ENCODE results near the gene AGMO. TPM values are rescaled to one million over a fixed set of nuclear protein-coding genes. Genes with fewer than 3 reads are reported as not detected.

AGMO gene
- total and polyA plus RNA-seq, 2 of the 8 experiments (the other 6 are each of a cell fraction or from before 2014, with no cell fraction given): 0.22 to 0.45 TPM

DNA sequence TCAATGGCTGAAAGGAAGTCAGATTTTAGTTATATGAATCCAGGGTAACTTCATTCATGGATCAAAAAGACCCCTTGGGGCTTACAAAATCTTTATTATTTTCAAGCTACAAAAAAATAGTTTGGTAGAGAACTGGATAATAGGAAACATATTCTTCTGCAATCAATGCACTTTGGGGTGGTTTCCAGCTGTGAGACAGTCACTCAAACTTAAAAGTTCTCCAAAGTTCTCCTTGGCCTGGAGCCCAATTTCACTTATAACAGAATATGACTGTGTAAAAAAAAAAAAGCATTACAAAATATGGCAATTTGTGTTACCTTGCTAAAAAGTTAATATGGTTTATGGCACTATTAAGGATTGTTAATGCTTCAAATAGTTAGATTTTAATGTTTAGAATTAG is 255.5 kb downstream of the AGMO start:
- H3K79me2 ChIP-seq (ENCODE audit: control insufficient read depth in 1 of 2, insufficient read depth in 2 of 2, low read length in 2 of 2): no peaks in the 10 kb centered on the region
- DNase-seq (ENCODE audit: low read depth in 1 of 2, low spot score in 2 of 2) (no peak), FAIRE-seq (no peak)
- no peaks in the 10 kb centered on the region for H3K9me3 ChIP-seq (ENCODE audit: insufficient read depth in 2 of 2, low read depth in 1 of 2, low read length in 1 of 2)
- H2AFZ ChIP-seq (ENCODE audit: low read length): no peak overlapping the region
- no peak overlapping the region for H4K91ac ChIP-seq (replicated peaks; ENCODE audit: insufficient read length, low read length)
- no peak overlapping the region for H3K18ac ChIP-seq (ENCODE audit: extremely low read depth, low read length)
- H2BK5ac ChIP-seq (ENCODE audit: low read depth, low read length): no peak overlapping the region
- H3K79me1 ChIP-seq (ENCODE audit: low read depth, low read length): no peaks in the 10 kb centered on the region
- H3K23ac ChIP-seq (ENCODE audit: insufficient read length): no peak overlapping the region
- no peak overlapping the region for H3K4ac ChIP-seq (replicated peaks; ENCODE audit: insufficient read length, low read depth, low read length)
- no peak overlapping the region for H3K56ac ChIP-seq (replicated peaks; ENCODE audit: insufficient read length, low read depth, low read length)
- H3K27me3 ChIP-seq (replicated peaks in 1 of 4; ENCODE audit: control insufficient read depth in 3 of 4, extremely low read depth in 1 of 4, insufficient read depth in 3 of 4, low read length in 3 of 4): no peaks in the 10 kb centered on the region
- H3K4me3 ChIP-seq (ENCODE audit: extremely low read depth in 1 of 4, insufficient read depth in 2 of 4, low read depth in 3 of 4, low read length in 4 of 4): no peak overlapping the region
- H4K20me1 ChIP-seq (replicated peaks in 1 of 2; ENCODE audit: control insufficient read depth in 1 of 2, insufficient read depth in 2 of 2, low read length in 2 of 2): no peaks in the 10 kb centered on the region
- TF ChIP-seq KDM4A (IDR thresholded peaks at IDR 0.05; ENCODE audit: low read depth, low read length, severe bottlenecking): no peak
- no peak for TF ChIP-seq POU5F1 (IDR thresholded peaks at IDR 0.05; ENCODE audit: low read depth, low read length)
- TF ChIP-seq KDM5A (IDR thresholded peaks at IDR 0.05; ENCODE audit: low read length): no peak
- TF ChIP-seq CBX5 (IDR thresholded peaks at IDR 0.05; ENCODE audit: low read depth, low read length): no peak
- no peak for TF ChIP-seq MAFK (IDR thresholded peaks at IDR 0.05; ENCODE audit: low read depth, low read length)
- TF ChIP-seq BACH1 (IDR thresholded peaks at IDR 0.05; ENCODE audit: low read length): no peak
- H2BK15ac ChIP-seq (ENCODE audit: low read length): no peak overlapping the region
- no peak overlapping the region for H4K5ac ChIP-seq (ENCODE audit: insufficient read length, low read depth, low read length)
- no peak overlapping the region for H3K27ac ChIP-seq (ENCODE audit: low read depth, low read length)
- H2BK120ac ChIP-seq (replicated peaks; ENCODE audit: low read depth, low read length): no peak overlapping the region
- H3K36me3 ChIP-seq (ENCODE audit: control insufficient read depth in 2 of 4, insufficient read depth in 4 of 4, low read length in 3 of 4): no peaks in the 10 kb centered on the region
- no peaks in the 10 kb centered on the region for H3K23me2 ChIP-seq (ENCODE audit: low read depth, low read length)
- no peak overlapping the region for H3K4me2 ChIP-seq (ENCODE audit: insufficient read depth in 1 of 2, low read depth in 2 of 2, low read length in 2 of 2)
- ChIA-PET CTCF (ENCODE audit: partially characterized antibody) (interaction anchor here (0.9 kb wide), 1 partner anchor 719 kb away, joined by 3 read pairs; no protein-coding TSS in a partner anchor), POLR2A (ENCODE audit: partially characterized antibody) (no interaction called here)
- no peak overlapping the region for H4K8ac ChIP-seq (ENCODE audit: extremely low read depth, insufficient read depth, low read length)
- no peak overlapping the region for H2AK5ac ChIP-seq (ENCODE audit: low read depth, low read length)
- no peak overlapping the region for H3K9ac ChIP-seq (replicated peaks in 1 of 4; ENCODE audit: extremely low read depth in 1 of 4, low read depth in 3 of 4, low read length in 3 of 4)
- no peak overlapping the region for H3K14ac ChIP-seq (ENCODE audit: insufficient read length)
- H3K4me1 ChIP-seq (replicated peaks in 1 of 4; ENCODE audit: control insufficient read depth in 3 of 4, insufficient read depth in 4 of 4, low read length in 3 of 4): no peaks in the 10 kb centered on the region
- H2BK20ac ChIP-seq (ENCODE audit: low read length): no peak overlapping the region
- H2BK12ac ChIP-seq (ENCODE audit: low read depth, low read length): no peak overlapping the region
